HTR-8/SVneo (cell line): ENCODE data around the gene ATXN1.
"Not testable (repeated sequence)": the region's sequence is repeated elsewhere in the genome, so short reads cannot be mapped to it uniquely, and the experiment has no call there.

Experiments
- DNase-seq: peaks from one replicate; pipeline ENCODE4 v3.0.0; 2011; ENCODE audit warnings: low spot score, mixed read lengths; ENCODE audit not compliant: insufficient read length
- FAIRE-seq: peaks from 2 replicates; lab custom pipeline; 2011; peaks lifted over from hg19 to GRCh38; lab: Jason Lieb, UNC

Gene ATXN1

DNA sequence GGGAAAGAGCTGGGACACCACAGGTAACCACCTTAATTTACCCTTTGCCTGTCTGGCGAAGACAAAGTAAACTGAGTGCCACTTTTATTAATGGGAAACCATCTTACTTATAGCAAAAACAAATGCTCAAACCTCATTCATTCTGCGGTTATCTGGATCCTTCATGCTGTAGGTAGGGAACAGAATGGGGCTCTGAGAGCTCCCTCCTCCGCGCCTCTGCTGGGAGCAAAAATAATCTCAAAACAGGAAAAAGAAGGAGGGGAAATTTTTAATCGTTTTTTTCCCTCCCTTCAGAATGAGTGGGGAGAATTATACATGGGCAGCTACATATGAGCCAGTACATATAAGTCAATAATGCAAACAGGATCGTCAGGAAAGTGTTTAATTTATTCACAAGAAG lies 345.6 kb downstream of the ATXN1 start:
- no peak for FAIRE-seq
- no peak for DNase-seq

GRCh38 chr6:16414205-16414604 lies 347.1 kb downstream of the ATXN1 start:
- FAIRE-seq (no peak), DNase-seq (no peak)

DNA sequence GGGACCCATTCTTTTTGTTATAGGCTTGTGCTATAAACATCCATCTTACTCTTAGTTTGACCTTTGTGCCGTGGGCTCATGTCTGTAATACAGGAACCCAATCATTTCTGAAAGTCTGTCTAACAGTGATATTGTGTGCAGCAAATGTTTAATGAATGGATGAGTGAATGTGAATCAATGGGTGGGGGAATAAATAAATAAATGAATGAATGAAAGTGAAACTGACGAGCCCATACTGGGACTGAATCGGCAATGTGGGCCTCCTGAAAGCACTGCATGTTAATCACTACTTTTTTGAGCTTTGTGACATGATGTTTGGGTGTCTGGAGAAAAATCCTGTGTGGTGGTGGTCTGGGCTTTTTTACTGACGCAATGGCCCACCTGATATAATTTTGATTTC lies 347.9 kb downstream of the ATXN1 start:
- DNase-seq (no peak), FAIRE-seq (no peak)

- FAIRE-seq (no peak), DNase-seq (no peak)
Measured at GRCh38 chr6:16412982-16413381, 348.3 kb downstream of the ATXN1 start.

- no peak for FAIRE-seq
Measured at GRCh38 chr6:16412171-16412570, 349.1 kb downstream of the ATXN1 start.

DNA sequence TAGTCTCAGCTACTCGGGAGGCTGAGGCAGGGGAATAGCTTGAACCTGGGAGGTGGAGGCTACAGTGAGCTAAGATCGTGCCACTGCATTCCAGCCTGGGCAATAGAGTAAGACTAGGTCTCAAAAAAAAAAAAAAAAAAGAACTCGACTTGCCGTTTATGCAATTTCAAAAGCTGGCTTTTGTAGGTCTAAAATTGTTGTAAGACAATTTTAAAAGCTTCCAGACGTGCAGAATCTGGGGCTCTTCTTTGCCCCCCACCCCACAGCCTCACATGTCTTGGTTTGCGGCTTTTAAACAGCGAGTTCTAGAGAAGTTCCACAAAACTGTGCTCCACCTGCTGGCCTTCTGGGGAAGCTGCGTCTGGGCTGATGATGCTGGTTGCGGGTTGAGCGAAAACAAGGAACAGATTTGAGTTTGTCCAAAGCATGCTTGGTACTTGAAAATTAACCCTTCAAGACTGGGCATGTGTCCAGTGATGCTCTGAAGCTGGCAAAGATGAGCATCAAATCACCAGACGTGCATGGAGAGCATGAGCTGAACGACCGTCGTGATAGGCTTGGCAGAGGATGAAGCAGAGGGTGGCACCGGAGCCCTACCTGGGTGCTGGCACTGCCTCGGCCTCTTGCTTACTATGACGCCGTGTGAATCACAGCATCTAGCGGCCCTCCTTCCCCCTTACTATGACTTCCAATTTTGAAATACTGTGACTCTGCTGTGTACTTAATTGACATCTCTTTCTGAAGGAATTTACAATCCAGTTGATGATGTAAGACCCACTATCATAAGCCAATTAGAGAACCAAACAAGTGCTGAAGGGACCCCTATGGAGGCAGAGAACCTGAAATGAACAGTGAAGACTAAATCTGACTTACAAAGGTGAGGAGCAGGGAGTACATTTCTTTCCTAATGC lies 351.5 kb downstream of the ATXN1 start:
- FAIRE-seq (peak; percentile 31), DNase-seq (peak; percentile 60)

More at GRCh38 chr6:16412171-16412570, 349.1 kb downstream of the ATXN1 start:
- DNase-seq: no peak

- no peak for FAIRE-seq
- DNase-seq: no peak
Measured at GRCh38 chr6:16408766-16409165, 352.5 kb downstream of the ATXN1 start.

- DNase-seq: no peak
- FAIRE-seq: no peak
Measured at GRCh38 chr6:16406966-16407365, 354.3 kb downstream of the ATXN1 start.

DNA sequence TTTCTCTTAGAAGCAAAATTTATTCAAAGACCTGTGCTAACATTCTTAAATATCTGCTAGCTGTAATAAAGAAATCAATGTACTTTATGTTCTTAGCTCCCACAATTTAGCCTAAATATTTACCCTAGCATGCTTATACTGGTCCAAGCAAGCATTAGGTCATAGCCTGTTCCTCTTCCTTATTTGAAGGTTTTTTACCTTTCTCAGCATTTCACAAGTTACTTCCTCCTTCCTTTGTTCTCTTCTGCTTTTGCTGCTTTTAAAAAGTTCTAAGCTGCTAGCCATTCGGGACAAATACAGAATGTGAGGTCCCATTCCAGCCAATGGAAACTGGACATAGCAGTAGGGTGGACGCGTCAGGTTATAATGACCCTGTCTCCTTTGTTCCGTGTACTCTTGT lies 354.7 kb downstream of the ATXN1 start:
- DNase-seq, FAIRE-seq: not testable (repeated sequence)

GRCh38 chr6:16405375-16405774 lies 355.9 kb downstream of the ATXN1 start:
- no peak for FAIRE-seq
- DNase-seq: no peak

DNA sequence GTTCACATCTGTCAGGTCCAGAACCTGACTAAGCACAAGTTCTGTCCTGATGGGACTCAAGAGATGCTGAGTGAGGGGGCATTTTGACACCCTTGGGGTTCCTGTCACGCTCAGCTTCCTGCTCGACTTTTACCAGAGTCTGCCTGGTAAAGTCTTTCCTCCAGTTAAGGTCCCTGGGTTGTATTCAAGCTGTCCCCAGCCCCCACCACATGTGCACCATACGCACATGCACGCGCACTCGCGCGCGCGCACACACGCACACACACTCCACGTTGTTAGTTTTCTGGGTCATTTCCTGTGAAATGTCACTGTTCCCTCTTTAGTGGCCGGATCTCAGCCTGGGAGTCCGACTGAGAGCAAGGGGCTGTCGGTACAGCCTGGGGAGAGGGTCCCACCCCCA lies 356.8 kb downstream of the ATXN1 start:
- DNase-seq (no peak), FAIRE-seq (no peak)

GRCh38 chr6:16403831-16404230 lies 357.4 kb downstream of the ATXN1 start:
- DNase-seq (no peak), FAIRE-seq (no peak)

GRCh38 chr6:16402581-16402900 lies 358.7 kb downstream of the ATXN1 start:
- DNase-seq: no peak
- no peak for FAIRE-seq

DNA sequence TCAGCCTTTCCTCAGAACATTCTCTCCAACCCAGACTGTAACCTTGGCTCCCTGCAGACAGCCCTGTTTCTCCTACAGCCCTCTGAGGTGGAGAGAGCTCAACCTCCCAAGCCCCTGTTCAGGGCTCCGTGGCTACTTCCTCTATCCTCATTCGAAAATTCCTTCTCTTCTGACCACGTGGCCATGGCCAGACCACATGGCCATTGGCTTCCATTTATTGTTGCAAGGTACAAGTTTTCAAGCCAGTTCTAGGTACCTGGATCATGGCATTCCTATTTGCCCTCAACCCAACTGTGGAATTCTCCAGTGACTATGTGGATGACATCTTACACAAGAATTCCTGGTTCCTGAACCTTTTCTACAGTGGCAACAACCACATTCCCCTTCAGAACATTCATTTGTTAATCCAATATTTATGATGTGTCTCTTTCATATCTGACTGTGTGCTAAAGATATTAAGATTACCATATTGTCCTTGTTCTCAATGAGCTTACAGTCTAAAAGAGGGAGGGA lies 361.0 kb downstream of the ATXN1 start:
- FAIRE-seq: no peak

GRCh38 chr6:16399695-16400094 lies 361.6 kb downstream of the ATXN1 start:
- FAIRE-seq (no peak), DNase-seq (no peak)

More for the DNA sequence above, 361.0 kb downstream of the ATXN1 start:
- DNase-seq: no peak

DNA sequence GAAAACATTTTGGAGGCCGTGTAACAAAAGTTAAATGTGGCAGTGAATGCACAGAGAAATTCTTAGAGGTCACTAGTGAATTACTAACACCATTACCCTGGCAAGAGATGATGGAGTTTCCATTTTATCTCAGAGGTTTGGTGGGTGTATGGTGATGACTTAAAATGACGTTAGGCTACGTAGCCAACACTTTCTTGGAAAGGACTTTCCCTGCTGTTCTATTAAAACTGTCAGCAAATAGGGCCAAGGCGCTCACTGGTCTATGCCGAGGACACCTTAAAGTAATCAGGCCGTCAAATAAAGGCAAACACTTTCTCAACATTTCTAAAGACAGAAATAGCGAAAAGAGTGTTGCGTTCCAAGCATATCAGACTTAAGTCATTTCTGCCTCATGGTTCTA lies 362.1 kb downstream of the ATXN1 start:
- FAIRE-seq (no peak), DNase-seq (no peak)

DNA sequence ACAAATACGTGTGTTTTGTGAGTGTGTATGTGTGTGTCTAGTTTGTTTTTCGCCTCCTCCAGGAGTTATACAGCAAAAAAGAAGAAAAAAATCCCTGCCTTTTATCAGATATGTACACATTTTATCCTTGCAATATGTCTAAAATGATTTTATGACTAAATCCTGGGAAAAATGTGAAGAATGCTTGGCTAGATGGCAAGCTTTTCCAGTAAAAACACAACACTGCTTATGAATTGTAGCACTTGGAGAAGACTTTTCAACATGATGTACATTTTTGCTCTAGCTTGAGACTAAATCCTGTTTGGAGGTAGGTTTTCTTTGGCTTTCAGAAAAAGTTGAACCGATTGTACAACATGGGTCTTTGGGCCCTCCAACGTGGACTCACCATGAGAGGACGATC lies 362.7 kb downstream of the ATXN1 start:
- DNase-seq (peak; percentile 35), FAIRE-seq (no peak)

DNA sequence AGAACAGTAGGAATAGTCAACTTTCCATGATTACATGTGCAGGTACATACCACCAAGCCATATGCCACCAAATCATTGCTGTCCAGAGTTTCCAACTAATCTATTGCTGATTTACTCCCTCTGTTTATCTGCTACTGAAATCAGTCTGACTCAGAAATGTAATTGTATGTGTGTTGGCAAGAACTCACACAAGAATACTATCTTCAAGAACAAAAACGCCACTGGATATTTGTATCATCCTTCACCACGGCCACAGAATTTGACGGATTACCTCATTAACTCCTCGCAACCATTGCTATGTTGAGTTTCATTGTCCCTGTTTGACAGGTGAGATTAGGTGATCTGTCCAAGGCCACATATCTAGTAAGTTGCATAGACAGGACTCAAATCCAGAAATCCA lies 363.6 kb downstream of the ATXN1 start:
- FAIRE-seq: no peak

GRCh38 chr6:16396497-16397319 lies 364.6 kb downstream of the ATXN1 start:
- no peak for FAIRE-seq
- DNase-seq: no peak

More for the DNA sequence above, 363.6 kb downstream of the ATXN1 start:
- no peak for DNase-seq

GRCh38 chr6:16394632-16395031 lies 366.6 kb downstream of the ATXN1 start:
- DNase-seq (no peak), FAIRE-seq (no peak)

DNA sequence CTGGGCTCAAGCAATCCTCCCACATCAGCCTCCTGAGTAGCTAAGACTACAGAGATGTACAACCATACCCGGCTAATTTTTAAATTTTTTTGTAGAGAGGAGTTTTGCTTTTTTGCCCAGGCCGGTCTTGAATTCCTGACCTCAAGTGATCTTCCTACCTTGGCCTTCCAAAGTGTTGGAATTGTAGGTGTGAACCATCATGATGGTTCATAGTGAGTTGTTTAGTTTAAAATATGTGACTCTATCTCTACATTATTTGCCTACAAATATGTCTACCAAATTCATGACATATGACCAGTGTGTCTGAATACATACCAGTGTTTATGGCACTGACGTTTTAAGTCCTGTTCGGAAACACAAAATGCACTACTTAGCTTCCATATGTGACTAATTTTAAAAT lies 367.9 kb downstream of the ATXN1 start:
- DNase-seq: no peak
- FAIRE-seq: no peak
